ENCODE data around the gene SLC22A4. TPM values are rescaled to one million over a fixed set of nuclear protein-coding genes. Genes with fewer than 3 reads are reported as not detected.

Gene SLC22A4
- polyA plus RNA-seq, 1 donor (not counting 4 experiments of a cell fraction or from before 2014, with no cell fraction given), result 1.4 TPM

- H3K9ac ChIP-seq (ENCODE audit: control insufficient read depth, extremely low read depth, insufficient read depth, low read length), result no peak overlapping the region
- peaks cover 27 to 49% of the 10 kb centered on the region in 2 experiments for H3K36me3 ChIP-seq (ENCODE audit: control insufficient read depth in 2 of 2, extremely low read depth in 1 of 2, insufficient read depth in 2 of 2, low read length in 2 of 2)
- H3K27ac ChIP-seq (ENCODE audit: control insufficient read depth, insufficient read depth, low read length), result no peak overlapping the region
- no peaks in the 10 kb centered on the region for H3K79me2 ChIP-seq (ENCODE audit: control insufficient read depth, insufficient read depth, low read length)
- DNase-seq (ENCODE audit: low read depth, low spot score) (no peak), FAIRE-seq (no peak)
- H3K27me3 ChIP-seq (ENCODE audit: control insufficient read depth, extremely low read depth, insufficient read depth, low read length), result no peaks in the 10 kb centered on the region
- peaks cover 17% of the 10 kb centered on the region for H3K4me1 ChIP-seq (ENCODE audit: control insufficient read depth, extremely low read depth, insufficient read depth, low read length)
- H3K4me2 ChIP-seq (ENCODE audit: control insufficient read depth, extremely low read depth, insufficient read depth, low read depth, low read length), result no peak overlapping the region
- peaks cover 2% of the 10 kb centered on the region for H4K20me1 ChIP-seq (ENCODE audit: control insufficient read depth, extremely low read depth, insufficient read depth, low read length)
- H2AFZ ChIP-seq (ENCODE audit: control insufficient read depth, low read length), result no peak overlapping the region
- H3K4me3 ChIP-seq (ENCODE audit: control insufficient read depth in 2 of 3, extremely low read depth in 1 of 3, insufficient read depth in 2 of 3, low read depth in 1 of 3, low read length in 3 of 3), result no peak overlapping the region
- H3K9me3 ChIP-seq (ENCODE audit: control insufficient read depth, low read depth, low read length), result no peaks in the 10 kb centered on the region
- TF ChIP-seq EZH2 (IDR thresholded peaks at IDR 0.05; ENCODE audit: low read length) (no peak), CTCF (optimal IDR thresholded peaks at IDR 0.05 in 1 of 3, IDR thresholded peaks at IDR 0.05 in 1 of 3, conservative IDR thresholded peaks at IDR 0.05 in 1 of 3; ENCODE audit: extremely low read depth in 1 of 3, insufficient read depth in 2 of 3, low read length in 3 of 3) (no peak)
- peaks cover 5% of the 10 kb centered on the region for H3K9me1 ChIP-seq (ENCODE audit: control insufficient read depth, extremely low read depth, insufficient read depth, low read length)
- dilution Hi-C loops (cut with MboI; ENCODE audit: extremely low pct_ligation_motif_present, low sequenced_read_pairs), result no loop called here
These were observed 22.6 kb upstream of the SLC22A4 start for GRCh38 chr5:132271251-132272246.

GRCh38 chr5:132272311-132273210, 21.6 kb upstream of the SLC22A4 start:
- peaks cover 19 to 39% of the 10 kb centered on the region in 2 experiments for H3K36me3 ChIP-seq (ENCODE audit: control insufficient read depth in 2 of 2, extremely low read depth in 1 of 2, insufficient read depth in 2 of 2, low read length in 2 of 2)

More at GRCh38 chr5:132272311-132273210, 21.6 kb upstream of the SLC22A4 start:
- Histone ChIP-seq H2AFZ (ENCODE audit: control insufficient read depth, low read length) (no peak overlapping the region), H3K4me3 (ENCODE audit: control insufficient read depth in 2 of 3, extremely low read depth in 1 of 3, insufficient read depth in 2 of 3, low read depth in 1 of 3, low read length in 3 of 3) (no peak overlapping the region), H3K27ac (ENCODE audit: control insufficient read depth, insufficient read depth, low read length) (no peak overlapping the region), H3K9ac (ENCODE audit: control insufficient read depth, extremely low read depth, insufficient read depth, low read length) (no peak overlapping the region), H3K27me3 (ENCODE audit: control insufficient read depth, extremely low read depth, insufficient read depth, low read length) (no peaks in the 10 kb centered on the region), H3K4me2 (ENCODE audit: control insufficient read depth, extremely low read depth, insufficient read depth, low read depth, low read length) (peak overlapping the region; percentile 23), H3K9me1 (ENCODE audit: control insufficient read depth, extremely low read depth, insufficient read depth, low read length) (peaks cover 3% of the 10 kb centered on the region), H3K9me3 (ENCODE audit: control insufficient read depth, low read depth, low read length) (no peaks in the 10 kb centered on the region), H3K79me2 (ENCODE audit: control insufficient read depth, insufficient read depth, low read length) (no peaks in the 10 kb centered on the region), H4K20me1 (ENCODE audit: control insufficient read depth, extremely low read depth, insufficient read depth, low read length) (peaks cover 2% of the 10 kb centered on the region), H3K4me1 (ENCODE audit: control insufficient read depth, extremely low read depth, insufficient read depth, low read length) (peaks cover 17% of the 10 kb centered on the region)
- FAIRE-seq (peak; percentile 44), DNase-seq (ENCODE audit: low read depth, low spot score) (no peak)
- dilution Hi-C loops (cut with MboI; ENCODE audit: extremely low pct_ligation_motif_present, low sequenced_read_pairs), result no loop called here
- no peak for TF ChIP-seq EZH2 (IDR thresholded peaks at IDR 0.05; ENCODE audit: low read length)
- TF ChIP-seq CTCF (optimal IDR thresholded peaks at IDR 0.05 in 1 of 3, IDR thresholded peaks at IDR 0.05 in 1 of 3, conservative IDR thresholded peaks at IDR 0.05 in 1 of 3; ENCODE audit: extremely low read depth in 1 of 3, insufficient read depth in 2 of 3, low read length in 3 of 3), result peak in 2 of 3 experiments; percentile 77 to 79
